GM12892 (cell line): ENCODE data around the gene ZNF414. TPM values are rescaled to one million over a fixed set of nuclear protein-coding genes. Genes with fewer than 3 reads are reported as not detected.
"Not testable (repeated sequence)": the region's sequence is repeated elsewhere in the genome, so short reads cannot be mapped to it uniquely, and the experiment has no call there.

Source experiments
- DNase-seq: peaks from one replicate; pipeline ENCODE4 v3.0.0; 2011; ENCODE audit not compliant: insufficient read length
- FAIRE-seq: peaks from 2 replicates; lab custom pipeline; 2011; peaks lifted over from hg19 to GRCh38; lab: Jason Lieb, UNC
- POLR2A ChIP-seq: IDR thresholded peaks from 2 replicates; pipeline ENCODE4 v1.6.1; 2011; ENCODE audit warnings: low read depth, low read length, control low read depth
- POLR2AphosphoS5 ChIP-seq: IDR thresholded peaks from 2 replicates; pipeline ENCODE4 v1.6.1; 2011; ENCODE audit warnings: low read depth, low read length, control low read depth
- TAF1 ChIP-seq: IDR thresholded peaks from 2 replicates; pipeline ENCODE4 v1.6.1; 2011; ENCODE audit warnings: low read depth, mild to moderate bottlenecking, control low read depth, low read length, borderline replicate concordance
- polyA plus RNA-seq: library from polyadenylated mRNA; unstranded; fragments of >200 nt; gene quantifications from one replicate; pipeline ENCODE4 v1.2.1, GENCODE V29; 2012; ENCODE audit warnings: missing spikeins, inconsistent platforms; ENCODE audit not compliant: missing spikeins

Gene ZNF414
- 2.7 TPM for polyA plus RNA-seq

- peak; percentile 93 for TF ChIP-seq TAF1
- TF ChIP-seq POLR2A: peak; percentile 91
- peak; percentile 88 for TF ChIP-seq POLR2AphosphoS5
- FAIRE-seq (peak; percentile 96), DNase-seq (peak; percentile 98)
These were observed at the start of gene ZNF414 for GRCh38 chr19:8513687-8514504. ZNF414 (minus strand) TSS chr19:8514167; CDS start chr19:8514046, 121 bp downstream.

DNA sequence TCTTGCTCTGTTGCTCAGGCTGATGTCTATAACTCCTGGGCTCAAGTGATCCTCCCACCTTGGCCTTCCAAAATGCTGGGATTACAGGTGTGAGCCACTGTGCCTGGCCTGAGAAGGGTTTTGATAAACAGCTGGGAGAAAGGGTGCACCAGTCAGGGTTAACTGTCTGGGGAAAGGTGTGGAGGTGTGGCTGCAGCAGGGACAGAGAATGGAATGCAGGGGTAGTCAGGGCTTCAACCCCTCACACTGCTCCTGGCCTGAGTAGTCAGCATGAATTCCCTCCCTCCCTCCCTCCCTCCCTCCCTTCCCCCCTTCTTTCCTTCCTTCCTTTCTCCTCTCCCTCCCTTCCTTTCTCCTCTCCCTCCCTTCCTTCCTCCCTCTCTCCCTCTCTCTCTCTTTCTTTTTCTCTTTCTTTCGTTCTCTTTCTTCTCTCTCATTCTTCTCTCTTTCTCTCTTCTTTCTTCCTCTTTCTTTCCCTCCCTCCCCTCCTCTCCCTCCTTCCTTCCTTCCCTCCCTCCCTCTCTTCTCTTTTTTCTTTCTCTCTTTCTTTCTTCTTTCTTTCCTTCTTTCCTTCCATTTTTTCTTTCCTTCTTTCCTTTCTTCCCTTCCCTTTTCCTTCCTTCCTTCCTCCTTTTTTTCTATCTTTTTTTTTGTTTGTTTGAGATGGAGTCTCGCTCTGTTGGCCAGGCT lies 47.3 kb upstream of the ZNF414 start:
- no peak for TF ChIP-seq POLR2A
- TF ChIP-seq TAF1: no peak
- no peak for TF ChIP-seq POLR2AphosphoS5
- DNase-seq: no peak
- no peak for FAIRE-seq

GRCh38 chr19:8558325-8558724 lies 44.4 kb upstream of the ZNF414 start:
- no peak for TF ChIP-seq TAF1
- no peak for TF ChIP-seq POLR2A
- no peak for TF ChIP-seq POLR2AphosphoS5
- FAIRE-seq (no peak), DNase-seq (no peak)

- TF ChIP-seq POLR2AphosphoS5 (no peak), POLR2A (no peak)
- FAIRE-seq: no peak
- no peak for DNase-seq
These were observed 43.8 kb upstream of the ZNF414 start for GRCh38 chr19:8557642-8558238.

DNA sequence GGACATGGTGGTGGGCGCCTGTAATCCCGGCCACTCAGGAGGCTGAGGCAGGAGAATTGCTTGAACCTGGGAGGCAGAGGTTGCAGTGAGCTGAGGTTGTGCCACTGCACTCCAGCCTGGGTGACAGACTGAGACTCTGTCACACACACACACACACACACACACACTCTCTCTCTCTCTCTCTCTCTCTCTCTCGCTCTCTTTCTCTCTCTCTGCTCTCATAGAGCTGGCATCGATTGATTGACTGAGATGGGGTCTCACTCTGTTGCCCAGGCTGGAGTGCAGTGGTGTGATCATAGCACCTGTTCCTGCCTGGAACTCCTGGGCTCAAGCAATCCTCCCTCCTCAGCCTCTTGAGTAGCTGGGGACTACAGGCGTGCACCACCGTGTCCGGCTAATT lies 39.8 kb upstream of the ZNF414 start:
- not testable (repeated sequence) for FAIRE-seq

DNA sequence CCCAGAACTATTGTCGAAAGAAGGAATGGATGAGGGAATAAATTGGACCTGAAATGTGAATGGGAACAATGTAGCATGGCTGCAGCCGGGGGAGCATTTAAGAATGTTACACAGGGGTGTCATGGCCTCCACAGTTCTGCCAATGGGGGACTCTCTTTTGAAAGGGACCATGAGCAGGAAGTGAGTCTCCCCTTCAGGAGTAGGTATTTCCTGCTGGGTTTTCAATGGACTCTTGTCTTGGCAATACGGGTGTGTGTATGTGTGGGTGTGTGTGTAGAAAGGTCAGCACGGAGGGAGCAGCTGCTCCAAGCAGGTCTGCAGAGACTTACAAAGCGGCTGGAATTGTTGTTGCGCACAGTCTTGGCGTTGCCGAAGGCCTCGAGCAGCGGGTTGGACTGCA lies 38.8 kb upstream of the ZNF414 start:
- DNase-seq (no peak), FAIRE-seq (no peak)
- TF ChIP-seq POLR2AphosphoS5 (no peak), TAF1 (no peak), POLR2A (no peak)

More for the DNA sequence above, 39.8 kb upstream of the ZNF414 start:
- not testable (repeated sequence) for DNase-seq

DNA sequence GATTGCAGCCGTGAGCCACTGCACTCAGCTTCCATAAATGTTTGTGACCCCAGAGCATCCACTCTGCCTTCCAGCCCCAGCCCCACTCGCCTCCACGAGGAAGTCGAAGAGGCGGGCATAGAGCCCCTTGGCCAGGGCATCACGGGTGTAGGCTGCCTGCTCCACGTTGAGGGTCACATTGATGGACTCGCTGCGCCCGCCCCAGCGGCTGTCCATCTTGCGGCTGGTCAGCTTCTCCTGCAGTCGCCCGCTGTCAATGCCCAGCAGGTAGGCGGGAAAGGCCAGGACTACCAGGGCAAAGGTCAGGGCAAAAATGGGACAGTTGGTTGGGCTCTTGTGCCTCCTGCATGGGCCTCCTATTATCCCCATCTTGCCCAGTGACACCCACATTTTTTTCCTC lies 36.1 kb upstream of the ZNF414 start:
- TF ChIP-seq POLR2A (no peak), POLR2AphosphoS5 (no peak)
- no peak for FAIRE-seq
- DNase-seq: no peak

DNA sequence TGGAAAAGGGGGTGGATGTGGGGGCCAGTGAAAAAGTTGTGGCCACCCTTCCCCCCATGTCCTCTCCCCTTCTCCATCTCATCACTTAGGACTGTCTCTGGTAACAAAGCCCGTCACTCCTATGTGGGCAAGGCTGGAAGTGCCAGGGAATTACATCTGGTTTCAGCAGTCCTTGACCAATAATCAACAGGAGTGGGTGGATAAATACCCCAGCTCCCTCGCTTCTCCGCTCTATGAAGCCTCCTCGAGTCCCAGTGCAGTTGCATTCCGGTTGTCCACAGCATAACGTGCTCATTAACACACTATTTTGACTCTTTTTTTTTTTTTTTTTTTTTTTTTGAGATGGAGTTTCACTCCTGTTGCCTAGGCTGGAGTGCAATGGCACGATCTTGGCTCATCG lies 31.8 kb upstream of the ZNF414 start:
- FAIRE-seq: no peak
- no peak for TF ChIP-seq POLR2A
- no peak for DNase-seq

DNA sequence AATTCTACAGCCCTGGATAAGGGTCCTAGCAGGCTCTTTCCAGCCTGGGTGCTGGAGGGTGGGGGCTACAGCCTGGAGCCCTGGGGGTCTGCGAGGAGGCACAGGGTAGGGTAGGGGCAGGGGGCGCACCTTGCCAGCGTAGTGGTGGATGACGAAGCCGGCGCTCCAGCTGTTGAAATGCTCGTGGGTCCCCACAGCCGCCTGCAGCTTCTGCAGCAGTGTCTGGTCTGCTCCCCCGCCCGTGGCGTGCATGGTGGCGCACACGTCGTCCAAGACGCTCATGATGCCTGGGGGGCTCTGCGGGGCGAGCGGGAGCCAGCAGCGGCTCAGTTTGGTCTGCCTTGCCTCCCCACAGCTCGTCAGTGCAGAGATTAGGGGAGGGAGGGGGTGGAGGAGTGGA lies 30.2 kb upstream of the ZNF414 start:
- TF ChIP-seq POLR2A (no peak), POLR2AphosphoS5 (no peak), TAF1 (no peak)
- no peak for DNase-seq
- FAIRE-seq: no peak

DNA sequence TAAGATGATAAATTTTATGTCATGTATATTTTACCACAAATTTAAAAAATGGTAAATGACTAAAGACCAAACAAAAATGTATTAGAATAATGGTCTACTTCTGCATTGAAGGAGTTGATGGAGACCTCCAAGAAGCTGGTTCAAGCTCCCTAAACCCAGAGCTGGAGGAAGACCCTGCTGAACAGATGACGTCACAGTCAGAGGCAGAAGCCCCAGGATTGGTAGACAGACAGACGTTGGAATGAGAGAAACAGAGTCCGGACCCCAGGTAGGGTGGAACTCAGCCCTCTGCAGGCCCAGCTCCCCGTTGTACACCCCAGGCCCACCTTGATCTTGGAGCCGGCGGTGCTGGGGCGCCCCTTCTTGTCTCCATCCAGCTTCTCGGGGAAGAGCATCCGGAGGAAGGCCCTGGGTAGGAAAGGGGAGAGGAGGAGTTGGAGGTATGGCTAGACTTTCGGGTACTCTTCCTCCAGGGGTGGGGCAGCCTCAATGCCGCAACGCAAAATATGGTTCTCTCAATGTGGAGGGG lies 25.7 kb upstream of the ZNF414 start:
- no peak for FAIRE-seq
- no peak for DNase-seq
- TF ChIP-seq POLR2A: no peak
- TF ChIP-seq POLR2AphosphoS5: no peak
- no peak for TF ChIP-seq TAF1

- TF ChIP-seq POLR2AphosphoS5 (no peak), POLR2A (no peak), TAF1 (no peak)
- DNase-seq: no peak
- no peak for FAIRE-seq
These were observed 23.1 kb upstream of the ZNF414 start for GRCh38 chr19:8537099-8537498.

DNA sequence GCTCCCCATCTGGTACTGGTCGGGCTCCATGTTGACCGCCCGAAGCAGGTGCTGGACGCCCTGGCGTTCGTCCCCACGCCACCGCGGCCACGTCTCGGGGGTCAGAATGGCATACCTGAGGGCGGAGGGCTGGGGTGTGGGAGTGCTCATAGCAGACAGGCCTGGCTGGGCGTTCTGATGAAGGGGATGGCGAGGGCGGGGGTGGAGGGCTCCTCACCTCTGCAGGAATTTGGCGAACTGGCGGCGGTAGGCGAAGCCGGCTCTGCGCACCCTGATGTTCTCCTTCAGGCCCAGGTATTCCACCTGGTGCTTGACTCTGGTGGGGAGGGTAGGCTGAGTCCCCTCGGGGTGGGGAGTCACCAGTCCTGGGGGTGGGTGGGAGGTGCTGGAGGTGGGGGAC lies 22.3 kb upstream of the ZNF414 start:
- no peak for DNase-seq
- no peak for TF ChIP-seq POLR2AphosphoS5
- no peak for TF ChIP-seq TAF1
- TF ChIP-seq POLR2A: no peak
- FAIRE-seq: no peak
